B cell (primary cell): ENCODE data around the gene MGMT.

Source experiments
- CTCF ChIP-seq: fragments of 200-600 bp; IDR thresholded peaks from one replicate; pipeline ENCODE4 v1.8.0; 2022; ENCODE audit warnings: antibody characterized with exemption, mild to moderate bottlenecking
- EZH2 ChIP-seq: IDR thresholded peaks from 2 replicates; pipeline ENCODE4 v1.6.1; 2012; ENCODE audit warnings: borderline replicate concordance, low read depth, mild to moderate bottlenecking, moderate library complexity, low read length; ENCODE audit not compliant: insufficient read depth, poor library complexity, severe bottlenecking

- TF ChIP-seq CTCF (no peak), EZH2 (no peak)
Measured at GRCh38 chr10:129474642-129475041, 7.6 kb downstream of the MGMT start.
